Lower lobe of right lung (tissue), 2 donors: Measurements from ENCODE around the gene CIITA. TPM values are rescaled to one million over a fixed set of nuclear protein-coding genes. Genes with fewer than 3 reads are reported as not detected.

Experiments
- ATAC-seq, 2 donors: fragments of 200-7000 bp; cut with Tn5 transposase; one replicate each; pipeline ENCODE4 v1.9.1; 2020 to 2022; ENCODE audit warnings: mild to moderate bottlenecking in 2 of 2, moderate library complexity in 2 of 2
- DNase-seq: peaks from one replicate; pipeline ENCODE4 v3.0.0-alpha.2; 2020
- H3K27ac ChIP-seq: fragments of 200-600 bp; one replicate; pipeline ENCODE4 v1.8.0; 2022
- H3K27me3 ChIP-seq: fragments of 200-600 bp; one replicate; pipeline ENCODE4 v1.8.0; 2022; ENCODE audit warnings: low read depth
- H3K36me3 ChIP-seq: fragments of 200-600 bp; one replicate; pipeline ENCODE4 v1.8.0; 2022; ENCODE audit warnings: mild to moderate bottlenecking
- H3K4me1 ChIP-seq: fragments of 200-600 bp; one replicate; pipeline ENCODE4 v1.8.0; 2022
- H3K4me3 ChIP-seq: fragments of 200-600 bp; one replicate; pipeline ENCODE4 v1.8.0; 2022; ENCODE audit warnings: mild to moderate bottlenecking
- H3K9me3 ChIP-seq: fragments of 200-600 bp; one replicate; pipeline ENCODE4 v1.8.0; 2022
- CTCF ChIP-seq: fragments of 200-600 bp; IDR thresholded peaks from one replicate; pipeline ENCODE4 v1.8.0; 2022; ENCODE audit warnings: antibody characterized with exemption, mild to moderate bottlenecking
- intact Hi-C: fragments of 100-400 bp; cut with DNase I; formaldehyde crosslinking; loops from one replicate; pipeline ENCODE4 v1.11.0; 2022
- total RNA-seq: library from RNA; stranded (reverse); fragmentation: NEBNext Ultra II Directional; extraction: Animal tissue kit (Norgen Biotek cat#: 25700); gene quantifications from one replicate; pipeline ENCODE4 v1.2.1, GENCODE V29; 2021
- donor health status: DM: no; HTN: yes; CAD: no; lungs with severe emphysema.

The CIITA gene
- total RNA-seq, 1 donor from 2014 or later = 119 TPM

GRCh38 chr16:10833271-10833670 is 43.7 kb upstream of the CIITA start:
- ATAC-seq = no peak
- peaks cover 27% of the 10 kb centered on the region for H3K4me1 ChIP-seq
- no peak overlapping the region for H3K4me3 ChIP-seq
- DNase-seq = no peak
- no peak overlapping the region for H3K27ac ChIP-seq
- TF ChIP-seq CTCF = no peak
- intact Hi-C loops = no loop called here
- H3K27me3 ChIP-seq = no peaks in the 10 kb centered on the region
- no peaks in the 10 kb centered on the region for H3K36me3 ChIP-seq
- no peaks in the 10 kb centered on the region for H3K9me3 ChIP-seq

DNA sequence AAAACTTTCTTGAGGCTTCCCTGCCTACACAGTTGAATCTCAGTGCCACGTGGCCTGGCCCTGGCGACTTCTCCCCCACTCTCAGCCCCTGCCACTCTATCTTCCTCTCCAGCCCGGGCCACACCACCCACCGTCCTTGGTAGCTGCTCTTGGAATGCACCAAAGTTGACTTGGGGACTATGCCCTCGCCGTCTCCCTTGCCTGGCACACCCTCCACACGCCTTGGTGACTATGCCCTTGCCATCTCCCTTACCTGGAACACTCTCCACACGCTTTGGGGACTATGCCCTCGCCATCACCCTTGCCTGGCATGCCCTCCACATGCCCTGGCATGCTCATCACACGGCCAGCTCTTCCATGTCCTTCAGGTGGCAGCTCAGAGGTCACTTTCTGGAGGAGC is 42.9 kb upstream of the CIITA start:
- intact Hi-C loops = no loop called here

DNA sequence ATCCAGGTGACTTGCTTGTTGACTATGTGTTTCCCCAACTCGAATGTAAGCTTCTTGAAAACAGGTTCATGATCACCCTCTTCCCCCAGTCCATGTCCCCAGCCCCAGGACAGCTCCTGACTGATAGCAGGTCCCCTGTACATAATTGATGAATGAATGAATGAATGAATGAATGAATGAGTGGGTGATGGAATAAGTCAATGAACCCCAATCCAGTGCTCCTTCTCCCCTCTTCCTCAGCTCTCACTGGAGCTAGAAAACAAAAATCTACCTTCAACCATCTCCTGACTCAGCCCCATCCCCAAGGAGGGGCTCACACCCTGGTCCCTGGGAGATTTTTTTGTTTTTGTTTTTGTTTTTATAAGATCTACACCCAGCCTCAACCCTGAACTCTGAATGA is 42.2 kb upstream of the CIITA start:
- Histone ChIP-seq H3K27me3 (no peaks in the 10 kb centered on the region), H3K27ac (no peak overlapping the region), H3K4me3 (no peak overlapping the region), H3K36me3 (no peaks in the 10 kb centered on the region), H3K9me3 (no peaks in the 10 kb centered on the region), H3K4me1 (peaks cover 14% of the 10 kb centered on the region)
- intact Hi-C loops = no loop called here
- DNase-seq (no peak), ATAC-seq (no peak)
- no peak for TF ChIP-seq CTCF

More for the DNA sequence above, 42.9 kb upstream of the CIITA start:
- H3K27me3 ChIP-seq = no peaks in the 10 kb centered on the region
- DNase-seq = no peak
- no peak overlapping the region for H3K27ac ChIP-seq
- no peaks in the 10 kb centered on the region for H3K36me3 ChIP-seq
- H3K9me3 ChIP-seq = no peaks in the 10 kb centered on the region
- ATAC-seq = no peak
- no peak overlapping the region for H3K4me3 ChIP-seq
- peaks cover 18% of the 10 kb centered on the region for H3K4me1 ChIP-seq
- no peak for TF ChIP-seq CTCF

DNA sequence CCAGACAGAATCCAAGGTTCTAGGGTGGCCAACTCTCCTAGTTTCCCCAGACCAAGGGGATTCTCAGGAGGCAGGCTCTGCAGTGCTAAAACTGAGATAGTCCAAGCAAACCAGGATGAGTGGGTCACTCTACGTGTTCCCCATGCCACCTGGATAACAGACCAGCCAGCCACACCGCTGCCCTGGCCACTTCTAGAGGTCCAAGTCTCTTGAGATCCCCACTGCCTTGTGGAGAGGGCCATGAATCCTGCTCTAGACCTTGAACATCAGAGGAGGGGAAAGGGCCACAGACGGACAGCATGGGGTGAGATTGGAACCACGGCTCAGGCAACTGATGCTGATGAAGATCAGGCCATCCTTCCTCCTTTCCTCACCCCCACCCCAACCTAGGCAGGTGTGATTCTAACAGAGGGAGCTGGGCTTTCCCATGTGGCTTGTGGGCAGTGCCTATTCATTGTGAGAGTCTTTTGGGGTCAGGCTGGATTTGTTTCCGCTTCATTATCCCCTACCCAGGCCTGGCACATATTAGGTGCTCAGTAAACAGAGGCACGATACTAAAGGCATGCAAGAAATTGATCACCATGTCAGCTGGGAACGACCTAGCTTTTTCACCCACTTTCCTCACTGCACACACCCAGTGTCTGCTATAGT is 41.6 kb upstream of the CIITA start:
- no peak overlapping the region for H3K4me3 ChIP-seq
- ATAC-seq (no peak), DNase-seq (no peak)
- H3K9me3 ChIP-seq = no peaks in the 10 kb centered on the region
- no peaks in the 10 kb centered on the region for H3K36me3 ChIP-seq
- intact Hi-C loops = no loop called here
- H3K27ac ChIP-seq = no peak overlapping the region
- H3K4me1 ChIP-seq = peaks cover 7% of the 10 kb centered on the region
- TF ChIP-seq CTCF = no peak
- H3K27me3 ChIP-seq = no peaks in the 10 kb centered on the region

GRCh38 chr16:10836174-10836853 is 40.7 kb upstream of the CIITA start:
- Histone ChIP-seq H3K27ac (no peak overlapping the region), H3K27me3 (no peaks in the 10 kb centered on the region), H3K4me3 (no peak overlapping the region), H3K9me3 (no peaks in the 10 kb centered on the region), H3K36me3 (no peaks in the 10 kb centered on the region), H3K4me1 (peaks cover 4% of the 10 kb centered on the region)
- no peak for DNase-seq
- ATAC-seq = no peak
- no peak for TF ChIP-seq CTCF
- intact Hi-C loops = no loop called here
